KMS-11 (cell line): ENCODE measurements around the gene DGKB.

Experiments
- H2AFZ ChIP-seq: fragments of 200-600 bp; sonication (generic); 2 replicates; pipeline ENCODE4 v1.6.1; 2016; ENCODE audit warnings: antibody characterized with exemption, mixed run types, low read depth
- H3K27ac ChIP-seq: fragments of 200-600 bp; sonication (generic); 2 replicates; pipeline ENCODE4 v1.6.1; 2016; ENCODE audit warnings: mild to moderate bottlenecking, mixed run types
- H3K27me3 ChIP-seq: fragments of 200-600 bp; sonication (generic); 2 replicates; pipeline ENCODE4 v1.6.1; 2017; ENCODE audit warnings: mild to moderate bottlenecking, low read depth, mixed run types, moderate library complexity; ENCODE audit not compliant: insufficient read depth
- H3K36me3 ChIP-seq: fragments of 200-600 bp; sonication (generic); 2 replicates; pipeline ENCODE4 v1.6.1; 2017; ENCODE audit warnings: mild to moderate bottlenecking, mixed run types; ENCODE audit not compliant: insufficient read depth
- H3K4me1 ChIP-seq: fragments of 200-600 bp; sonication (generic); 2 replicates; pipeline ENCODE4 v1.6.1; 2016; ENCODE audit warnings: mild to moderate bottlenecking, low read depth, mixed run types; ENCODE audit not compliant: poor library complexity, severe bottlenecking
- H3K4me2 ChIP-seq: fragments of 200-600 bp; sonication (generic); 2 replicates; pipeline ENCODE4 v1.7.0; 2016; ENCODE audit warnings: mild to moderate bottlenecking, mixed run types
- H3K4me3 ChIP-seq: fragments of 200-600 bp; sonication (generic); IDR thresholded peaks from 2 replicates; pipeline ENCODE4 v1.6.1; 2017; ENCODE audit warnings: low read depth, low read length, mixed read lengths; ENCODE audit not compliant: insufficient read depth
- H3K79me2 ChIP-seq: fragments of 200-600 bp; sonication (generic); 2 replicates; pipeline ENCODE4 v1.6.1; 2016; ENCODE audit warnings: low read depth, mixed run types; ENCODE audit not compliant: insufficient read depth
- H3K9ac ChIP-seq: fragments of 200-600 bp; sonication (generic); 2 replicates; pipeline ENCODE4 v1.6.1; 2016; ENCODE audit warnings: mild to moderate bottlenecking, mixed run types
- H4K20me1 ChIP-seq: fragments of 200-600 bp; sonication (generic); 2 replicates; pipeline ENCODE4 v1.6.1; 2016; ENCODE audit warnings: mild to moderate bottlenecking, mixed run types; ENCODE audit not compliant: insufficient read depth
- TF ChIP-seq, protein P1 (sequence below): fragments of 200-600 bp; sonication (generic); conservative IDR thresholded peaks from 2 replicates; pipeline ENCODE4 v1.6.1; 2017; ENCODE audit warnings: low read depth, mild to moderate bottlenecking, antibody characterized with exemption, low read length, moderate library complexity, mixed read lengths

Gene DGKB

DNA sequence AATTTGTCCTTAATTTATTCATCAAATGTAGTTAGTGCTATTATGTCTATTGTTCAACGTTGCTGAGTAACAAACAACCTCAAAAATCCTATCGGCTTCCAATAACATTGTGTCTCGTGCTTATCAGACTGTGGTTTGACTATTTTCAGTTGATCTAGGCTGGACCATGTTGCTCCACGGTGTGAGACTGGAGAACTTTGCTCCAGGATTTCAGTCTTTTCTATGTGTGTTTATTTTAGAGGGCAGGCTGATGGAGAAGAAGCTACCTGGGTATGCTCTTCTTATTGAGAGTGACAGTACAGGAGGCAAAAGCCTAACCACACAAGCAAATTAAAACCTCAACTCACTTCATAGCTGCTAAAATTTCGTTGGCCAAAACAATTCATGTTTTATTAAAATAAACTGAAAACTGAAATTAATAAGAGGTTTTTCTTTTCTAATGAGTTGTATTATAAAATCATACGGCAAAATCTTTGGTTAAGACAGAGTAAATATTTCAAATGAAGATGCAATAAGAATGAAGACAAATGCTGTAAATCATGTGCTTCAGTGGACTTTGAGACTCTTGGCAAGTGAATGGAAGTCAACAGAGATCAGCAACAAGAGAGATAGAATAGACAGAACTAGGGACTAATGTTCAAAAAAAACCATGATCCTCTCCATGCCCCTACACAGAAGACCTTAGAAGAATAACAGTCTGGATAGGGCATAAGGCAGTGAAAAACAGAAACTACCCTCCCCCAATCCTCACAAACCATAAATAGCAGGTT, 495.1 kb downstream of the DGKB start:
- no peaks in the 10 kb centered on the region for H3K27me3 ChIP-seq
- H4K20me1 ChIP-seq, result no peaks in the 10 kb centered on the region

DNA sequence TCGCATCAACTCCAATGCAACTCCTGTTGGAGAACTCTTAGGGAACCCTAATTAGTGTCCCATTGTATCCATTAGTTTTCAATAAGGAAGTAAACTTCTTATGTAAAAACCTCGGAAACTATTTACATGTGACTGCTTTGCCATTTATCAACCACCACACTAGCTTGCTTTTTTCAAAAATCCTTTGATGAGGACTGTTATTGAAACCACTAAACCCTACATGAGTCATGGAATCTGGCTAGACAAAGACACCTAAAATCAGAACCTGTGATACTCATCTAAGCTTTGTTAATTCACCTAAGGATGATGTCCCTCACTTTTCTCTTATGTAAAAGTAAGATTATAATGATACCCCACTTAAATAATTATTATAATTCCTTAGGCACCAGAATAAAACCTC, 499.0 kb downstream of the DGKB start:
- Histone ChIP-seq H3K4me3 (no peak overlapping the region), H4K20me1 (no peaks in the 10 kb centered on the region), H3K9ac (no peak overlapping the region), H3K4me2 (no peak overlapping the region), H3K27me3 (no peaks in the 10 kb centered on the region), H3K79me2 (no peaks in the 10 kb centered on the region), H2AFZ (no peak overlapping the region), H3K4me1 (no peaks in the 10 kb centered on the region), H3K36me3 (no peaks in the 10 kb centered on the region), H3K27ac (no peak overlapping the region)
- TF ChIP-seq, protein P1, sequence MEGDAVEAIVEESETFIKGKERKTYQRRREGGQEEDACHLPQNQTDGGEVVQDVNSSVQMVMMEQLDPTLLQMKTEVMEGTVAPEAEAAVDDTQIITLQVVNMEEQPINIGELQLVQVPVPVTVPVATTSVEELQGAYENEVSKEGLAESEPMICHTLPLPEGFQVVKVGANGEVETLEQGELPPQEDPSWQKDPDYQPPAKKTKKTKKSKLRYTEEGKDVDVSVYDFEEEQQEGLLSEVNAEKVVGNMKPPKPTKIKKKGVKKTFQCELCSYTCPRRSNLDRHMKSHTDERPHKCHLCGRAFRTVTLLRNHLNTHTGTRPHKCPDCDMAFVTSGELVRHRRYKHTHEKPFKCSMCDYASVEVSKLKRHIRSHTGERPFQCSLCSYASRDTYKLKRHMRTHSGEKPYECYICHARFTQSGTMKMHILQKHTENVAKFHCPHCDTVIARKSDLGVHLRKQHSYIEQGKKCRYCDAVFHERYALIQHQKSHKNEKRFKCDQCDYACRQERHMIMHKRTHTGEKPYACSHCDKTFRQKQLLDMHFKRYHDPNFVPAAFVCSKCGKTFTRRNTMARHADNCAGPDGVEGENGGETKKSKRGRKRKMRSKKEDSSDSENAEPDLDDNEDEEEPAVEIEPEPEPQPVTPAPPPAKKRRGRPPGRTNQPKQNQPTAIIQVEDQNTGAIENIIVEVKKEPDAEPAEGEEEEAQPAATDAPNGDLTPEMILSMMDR, result no peak

More for the DNA sequence above, 495.1 kb downstream of the DGKB start:
- H3K79me2 ChIP-seq, result no peaks in the 10 kb centered on the region
- H3K4me3 ChIP-seq, result no peak overlapping the region
- no peak overlapping the region for H3K27ac ChIP-seq
- H3K36me3 ChIP-seq, result no peaks in the 10 kb centered on the region
- no peak overlapping the region for H3K4me2 ChIP-seq
- H3K4me1 ChIP-seq, result no peaks in the 10 kb centered on the region
- no peak overlapping the region for H2AFZ ChIP-seq
- H3K9ac ChIP-seq, result no peak overlapping the region
- TF ChIP-seq, protein P1, result no peak

DNA sequence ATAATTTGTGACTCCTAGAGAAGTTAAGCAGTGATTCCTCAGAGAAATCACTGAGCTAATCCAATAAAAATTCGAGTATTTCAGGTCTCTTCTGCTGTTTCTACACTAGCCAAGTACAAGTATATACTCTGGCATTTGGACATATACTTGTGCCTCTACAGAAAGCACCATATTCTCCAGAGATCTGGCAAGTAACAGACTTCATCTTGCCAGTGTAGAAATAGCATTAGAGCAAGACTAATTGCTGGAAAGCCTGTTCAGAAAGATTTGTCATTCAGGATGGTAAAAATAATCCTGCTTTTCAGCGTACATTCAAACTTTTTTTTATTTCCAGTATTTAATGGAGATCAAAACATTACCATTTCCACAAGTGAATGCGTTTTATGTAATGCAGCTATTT, 502.3 kb downstream of the DGKB start:
- no peaks in the 10 kb centered on the region for H3K27me3 ChIP-seq
- H3K4me3 ChIP-seq, result no peak overlapping the region
- no peaks in the 10 kb centered on the region for H3K36me3 ChIP-seq
- no peak overlapping the region for H3K27ac ChIP-seq
- TF ChIP-seq, protein P1, result no peak
- H3K9ac ChIP-seq, result no peak overlapping the region
- H4K20me1 ChIP-seq, result no peaks in the 10 kb centered on the region
- H2AFZ ChIP-seq, result no peak overlapping the region
- H3K79me2 ChIP-seq, result no peaks in the 10 kb centered on the region
- no peak overlapping the region for H3K4me2 ChIP-seq
- H3K4me1 ChIP-seq, result no peaks in the 10 kb centered on the region

DNA sequence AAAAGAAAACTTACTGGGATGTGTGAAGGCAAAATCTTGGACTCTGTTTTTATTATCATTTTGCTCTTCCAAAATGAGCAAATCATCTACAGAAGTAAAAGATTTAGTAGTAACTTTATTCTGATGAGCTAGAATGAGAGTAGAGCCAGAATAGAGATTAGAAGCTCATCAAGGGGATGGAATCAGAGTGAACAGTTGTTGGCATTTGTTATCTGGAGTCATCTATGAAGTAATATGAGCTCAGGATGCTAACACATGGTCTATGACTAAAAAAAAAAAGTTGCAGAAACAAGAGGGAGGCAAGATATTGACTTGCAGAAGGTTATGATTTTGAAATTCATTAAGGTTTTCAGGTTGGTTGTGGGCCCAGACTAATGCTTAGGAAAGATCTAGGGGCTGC, 504.0 kb downstream of the DGKB start:
- Histone ChIP-seq H3K4me2 (no peak overlapping the region), H2AFZ (no peak overlapping the region), H3K4me1 (no peaks in the 10 kb centered on the region), H3K4me3 (no peak overlapping the region), H3K27ac (no peak overlapping the region), H4K20me1 (no peaks in the 10 kb centered on the region), H3K79me2 (no peaks in the 10 kb centered on the region), H3K36me3 (no peaks in the 10 kb centered on the region), H3K27me3 (no peaks in the 10 kb centered on the region), H3K9ac (no peak overlapping the region)
- TF ChIP-seq, protein P1, result no peak
